GM13976 (cell line): ENCODE measurements around the gene NEUROD6.

Experiments used
- DNase-seq: peaks from one replicate; pipeline ENCODE4 v3.0.0; 2012; ENCODE audit warnings: low spot score
- CTCF ChIP-seq: IDR thresholded peaks from 2 replicates; pipeline ENCODE4 v1.5.1; 2012; ENCODE audit warnings: borderline replicate concordance, mild to moderate bottlenecking; ENCODE audit not compliant: insufficient read depth; ENCODE audit errors: extremely low read depth, missing control alignments, control extremely low read depth
- in situ Hi-C: fragments of 300-500 bp; cut with MboI; formaldehyde crosslinking; loops from one replicate; pipeline ENCODE4 v1.12.0; 2022; ENCODE audit warnings: low sequenced_read_pairs, mixed read lengths, inconsistent platforms; ENCODE audit not compliant: unreplicated experiment

Gene NEUROD6

GRCh38 chr7:31320675-31321074, 19.9 kb downstream of the NEUROD6 start:
- in situ Hi-C loops = no loop called here
- TF ChIP-seq CTCF = no peak
- DNase-seq = no peak

DNA sequence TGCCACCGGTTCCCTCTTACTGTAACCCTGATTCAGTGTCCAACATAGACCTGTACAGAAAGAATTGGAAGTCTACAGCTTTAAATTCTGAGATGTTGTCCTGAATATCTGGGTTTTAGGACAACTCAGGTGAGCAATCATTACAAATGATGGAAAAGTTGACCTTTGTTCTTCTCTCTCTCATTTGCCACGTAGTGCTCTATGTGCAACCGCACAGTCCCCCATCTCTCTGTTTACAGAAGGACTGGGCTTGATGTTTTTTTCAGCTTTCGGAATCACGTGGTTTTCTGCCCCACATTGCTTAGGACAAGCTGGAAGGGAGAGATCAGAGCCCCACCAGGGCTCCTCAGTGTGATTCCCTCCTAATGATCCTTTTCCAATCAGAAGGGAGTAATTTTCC, 22.2 kb downstream of the NEUROD6 start:
- in situ Hi-C loops = no loop called here
- no peak for TF ChIP-seq CTCF
- no peak for DNase-seq

DNA sequence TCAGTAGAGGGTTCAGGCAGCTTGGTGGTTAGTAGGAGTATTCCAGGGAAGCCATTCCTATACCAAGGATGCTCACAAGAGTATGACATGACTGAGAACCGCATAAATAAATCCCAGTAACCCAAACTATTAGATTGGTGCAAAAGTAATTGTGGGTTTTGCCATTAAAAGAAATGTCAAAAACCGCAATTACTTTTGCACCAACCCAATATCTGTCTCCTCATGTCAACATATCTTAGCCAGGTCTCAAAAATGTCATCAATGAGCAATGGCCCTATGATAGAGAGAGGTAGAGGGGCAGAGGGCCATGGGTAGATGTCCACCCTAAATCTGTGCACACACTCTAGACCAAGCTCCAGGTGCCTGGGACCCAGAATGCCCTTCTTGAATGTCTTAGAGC, 23.6 kb downstream of the NEUROD6 start:
- TF ChIP-seq CTCF = no peak
- in situ Hi-C loops = no loop called here
- DNase-seq = no peak

- no peak for TF ChIP-seq CTCF
- no peak for DNase-seq
- in situ Hi-C loops = no loop called here
Measured at GRCh38 chr7:31315758-31316157, 24.8 kb downstream of the NEUROD6 start.

GRCh38 chr7:31314781-31315180, 25.7 kb downstream of the NEUROD6 start:
- in situ Hi-C loops = no loop called here
- no peak for TF ChIP-seq CTCF
- no peak for DNase-seq

- DNase-seq = no peak
- in situ Hi-C loops = no loop called here
- no peak for TF ChIP-seq CTCF
Measured at GRCh38 chr7:31312889-31313288, 27.6 kb downstream of the NEUROD6 start.

- DNase-seq = no peak
- no peak for TF ChIP-seq CTCF
- in situ Hi-C loops = no loop called here
Measured at GRCh38 chr7:31311552-31311951, 29.0 kb downstream of the NEUROD6 start.
